Endothelial cell of umbilical vein (primary cell): ENCODE results near the gene FXYD6. TPM values are rescaled to one million over a fixed set of nuclear protein-coding genes. Genes with fewer than 3 reads are reported as not detected.

Experiments used
- BruUV-seq: library from RNA; stranded (reverse); fragments of 400-500 nt; replicated peaks from 2 replicates; lab custom pipeline; 2021; lab: Mats Ljungman, UMichigan
- CTCF ChIA-PET: fragments of 300-600, 350-600 bp; sonication (Branson Sonifier 250); formaldehyde crosslinking; loops from one replicate; lab custom pipeline; 2021; ENCODE audit warnings: antibody characterized with exemption, inconsistent platforms; lab: Charles Lee
- POLR2A ChIA-PET: fragments of 300-600, 350-600 bp; sonication (Branson Sonifier 250); formaldehyde crosslinking; loops from one replicate; lab custom pipeline; 2021; ENCODE audit warnings: antibody characterized with exemption, inconsistent platforms; lab: Charles Lee
- DNase-seq: peaks from one replicate; pipeline ENCODE4 v3.0.0-alpha.2; 2011; ENCODE audit warnings: low read depth, low spot score
- FAIRE-seq: peaks from 2 replicates; lab custom pipeline; 2011; peaks lifted over from hg19 to GRCh38; lab: Jason Lieb, UNC
- H2AFZ ChIP-seq: 2 replicates; pipeline ENCODE4 v1.6.0; 2012; ENCODE audit warnings: low read depth, low read length, control low read depth, inconsistent platforms
- H3K27ac ChIP-seq: 2 replicates; pipeline ENCODE4 v1.5.1; 2011; ENCODE audit warnings: low read depth, mild to moderate bottlenecking, control low read depth, low read length, moderate library complexity; ENCODE audit not compliant: insufficient read depth
- H3K27me3 ChIP-seq, 2 experiments: 2 replicates each; pipeline versions ENCODE4 v1.6.0 to v1.6.1; 2011; ENCODE audit warnings: low read length in 2 of 2, mixed read lengths in 1 of 2; ENCODE audit not compliant: control insufficient read depth in 2 of 2, insufficient read depth in 2 of 2
- H3K36me3 ChIP-seq, 2 experiments: 2 replicates in 1 of 2; 3 replicates in 1 of 2; pipeline ENCODE4 v1.5.1; 2011; ENCODE audit warnings: low read length in 2 of 2, mild to moderate bottlenecking in 1 of 2, moderate library complexity in 1 of 2; ENCODE audit not compliant: control insufficient read depth in 2 of 2, insufficient read depth in 2 of 2; ENCODE audit errors: extremely low read depth in 1 of 2
- H3K4me1 ChIP-seq: 3 replicates; pipeline ENCODE4 v1.5.1; 2011; ENCODE audit warnings: mild to moderate bottlenecking, low read length; ENCODE audit not compliant: control insufficient read depth, insufficient read depth; ENCODE audit errors: extremely low read depth
- H3K4me2 ChIP-seq: 2 replicates; pipeline ENCODE4 v1.6.1; 2011; ENCODE audit warnings: low read length, control low read depth, mixed read lengths; ENCODE audit not compliant: insufficient read depth
- H3K4me3 ChIP-seq, 3 experiments: fragments of 200-600 bp in 1 of 3; sonication (generic), shearing (Covaris generic) in 1 of 3; replicated peaks in 1 of 3; 2 replicates each; pipeline ENCODE4 v1.5.1; 2011 to 2016; ENCODE audit warnings: control low read depth in 3 of 3, low read length in 3 of 3, mild to moderate bottlenecking in 2 of 3, inconsistent platforms in 1 of 3, low read depth in 1 of 3, moderate library complexity in 1 of 3; ENCODE audit not compliant: insufficient read depth in 1 of 3
- H3K79me2 ChIP-seq: 2 replicates; pipeline ENCODE4 v1.6.0; 2012; ENCODE audit warnings: low read length, inconsistent platforms; ENCODE audit not compliant: control insufficient read depth, insufficient read depth
- H3K9ac ChIP-seq: replicated peaks from 2 replicates; pipeline ENCODE3; 2011; ENCODE audit warnings: low read length, control low read depth; ENCODE audit not compliant: insufficient read depth; ENCODE audit errors: extremely low read depth
- H3K9me1 ChIP-seq: replicated peaks from 3 replicates; pipeline ENCODE4 v1.6.0; 2011; ENCODE audit warnings: mild to moderate bottlenecking, low read length; ENCODE audit not compliant: control insufficient read depth, insufficient read depth; ENCODE audit errors: extremely low read depth
- H3K9me3 ChIP-seq: replicated peaks from 2 replicates; pipeline ENCODE4 v1.5.1; 2012; ENCODE audit warnings: low read length, inconsistent platforms; ENCODE audit not compliant: control insufficient read depth, insufficient read depth
- H4K20me1 ChIP-seq: replicated peaks from 2 replicates; pipeline ENCODE3; 2011; ENCODE audit warnings: mild to moderate bottlenecking, low read length; ENCODE audit not compliant: control insufficient read depth, insufficient read depth; ENCODE audit errors: extremely low read depth
- GATA2 ChIP-seq: IDR thresholded peaks from 2 replicates; pipeline ENCODE4 v1.7.0; 2011; ENCODE audit warnings: low read depth, mild to moderate bottlenecking, moderate library complexity, mixed read lengths, low read length; ENCODE audit not compliant: insufficient read length, insufficient read depth
- dilution Hi-C: fragments of 300-500 bp; cut with MboI; formaldehyde crosslinking; loops from one replicate; pipeline ENCODE4 v1.15.0; 2019; ENCODE audit warnings: low sequenced_read_pairs; ENCODE audit not compliant: extremely low pct_ligation_motif_present
- intact Hi-C: fragments of 100-400 bp; cut with micrococcal nuclease; formaldehyde crosslinking; loops from one replicate; pipeline ENCODE4 v1.10.0; 2022
- polyA plus RNA-seq, 4 experiments: library from polyadenylated mRNA; depleted of rRNA in 3 of 4; stranded (reverse) in 3 of 4; unstranded in 1 of 4; fragments of >200 nt; gene quantifications; 2 replicates each; pipeline versions ENCODE4 v1.2.1 to v1.2.3, GENCODE V29; 2011 to 2012; ENCODE audit warnings: missing spikeins in 1 of 4
- total RNA-seq: library from RNA; stranded (reverse); gene quantifications from 2 replicates; pipeline ENCODE4 v1.2.3, GENCODE V29; 2021
- TF ChIP-seq, protein P1 (sequence below): IDR thresholded peaks from 2 replicates; pipeline ENCODE4 v1.6.1; 2011; ENCODE audit not compliant: insufficient read depth, insufficient read length
- TF ChIP-seq, protein P2 (sequence below), 2 donors: IDR thresholded peaks; 1 replicate in 1 of 2; 2 replicates in 1 of 2; pipeline ENCODE4 v1.5.1; 2011; ENCODE audit warnings: low read length in 2 of 2, mild to moderate bottlenecking in 2 of 2, moderate library complexity in 2 of 2, control low read depth in 1 of 2, inconsistent platforms in 1 of 2, low read depth in 1 of 2; ENCODE audit not compliant: insufficient read depth in 1 of 2; ENCODE audit errors: extremely low read depth in 1 of 2

FXYD6 gene
- total and polyA plus RNA-seq, 2 donors (not counting 3 experiments of a cell fraction or from before 2014, with no cell fraction given) = 1.4 to 8.7 TPM

DNA sequence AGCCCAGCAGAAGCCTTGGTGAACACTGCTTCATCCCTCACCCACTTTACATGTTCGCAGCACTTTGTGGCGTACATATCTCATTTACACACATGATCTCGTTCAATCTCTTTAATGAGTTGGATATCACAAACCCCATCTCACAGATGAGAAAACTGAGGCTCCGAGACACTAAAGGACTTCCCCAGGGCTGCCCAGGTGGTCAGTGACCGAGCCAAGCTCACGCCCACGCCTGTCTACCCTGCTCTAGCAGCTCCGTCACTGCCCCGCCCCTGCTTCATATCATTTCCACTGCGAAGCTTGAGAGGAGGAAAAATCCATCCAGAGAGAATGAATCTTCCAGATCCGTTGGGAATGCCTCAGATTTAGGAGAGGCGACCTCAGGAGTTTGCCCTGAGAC lies 67.7 kb downstream of the FXYD6 start:
- intact Hi-C loops (no loop called here), dilution Hi-C loops (no loop called here)
- peaks cover 1 to 5% of the 10 kb centered on the region in 2 experiments for H3K27me3 ChIP-seq
- no peaks in the 10 kb centered on the region for H3K9me1 ChIP-seq
- no peaks in the 10 kb centered on the region for H4K20me1 ChIP-seq
- FAIRE-seq (no peak), DNase-seq (no peak)
- no peaks in the 10 kb centered on the region for H3K79me2 ChIP-seq
- H3K4me3 ChIP-seq = no peak overlapping the region
- H3K9me3 ChIP-seq = no peaks in the 10 kb centered on the region
- ChIA-PET CTCF (interaction anchor here (1.6 to 5.1 kb wide), 9 partner anchors 8 to 384 kb away, joined by 8 to 213 read pairs (median 22); partner anchors contain the start of gene FXYD2), POLR2A (no interaction called here)
- no peaks in the 10 kb centered on the region for H3K36me3 ChIP-seq
- no peak overlapping the region for H3K9ac ChIP-seq
- H3K4me1 ChIP-seq = no peaks in the 10 kb centered on the region
- no TSS peak for BruUV-seq
- TF ChIP-seq, protein P1, sequence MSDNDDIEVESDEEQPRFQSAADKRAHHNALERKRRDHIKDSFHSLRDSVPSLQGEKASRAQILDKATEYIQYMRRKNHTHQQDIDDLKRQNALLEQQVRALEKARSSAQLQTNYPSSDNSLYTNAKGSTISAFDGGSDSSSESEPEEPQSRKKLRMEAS = no peak
- TF ChIP-seq, protein P2, sequence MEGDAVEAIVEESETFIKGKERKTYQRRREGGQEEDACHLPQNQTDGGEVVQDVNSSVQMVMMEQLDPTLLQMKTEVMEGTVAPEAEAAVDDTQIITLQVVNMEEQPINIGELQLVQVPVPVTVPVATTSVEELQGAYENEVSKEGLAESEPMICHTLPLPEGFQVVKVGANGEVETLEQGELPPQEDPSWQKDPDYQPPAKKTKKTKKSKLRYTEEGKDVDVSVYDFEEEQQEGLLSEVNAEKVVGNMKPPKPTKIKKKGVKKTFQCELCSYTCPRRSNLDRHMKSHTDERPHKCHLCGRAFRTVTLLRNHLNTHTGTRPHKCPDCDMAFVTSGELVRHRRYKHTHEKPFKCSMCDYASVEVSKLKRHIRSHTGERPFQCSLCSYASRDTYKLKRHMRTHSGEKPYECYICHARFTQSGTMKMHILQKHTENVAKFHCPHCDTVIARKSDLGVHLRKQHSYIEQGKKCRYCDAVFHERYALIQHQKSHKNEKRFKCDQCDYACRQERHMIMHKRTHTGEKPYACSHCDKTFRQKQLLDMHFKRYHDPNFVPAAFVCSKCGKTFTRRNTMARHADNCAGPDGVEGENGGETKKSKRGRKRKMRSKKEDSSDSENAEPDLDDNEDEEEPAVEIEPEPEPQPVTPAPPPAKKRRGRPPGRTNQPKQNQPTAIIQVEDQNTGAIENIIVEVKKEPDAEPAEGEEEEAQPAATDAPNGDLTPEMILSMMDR (IDR thresholded peaks at IDR 0.05; ENCODE audit: extremely low read depth in 1 of 2, insufficient read depth in 1 of 2, low read depth in 1 of 2, low read length in 2 of 2) = no peak
- no peak for TF ChIP-seq GATA2
- H2AFZ ChIP-seq = no peak overlapping the region
- no peak overlapping the region for H3K4me2 ChIP-seq
- no peak overlapping the region for H3K27ac ChIP-seq
